ENCODE data around the gene ITGA11. TPM values are rescaled to one million over a fixed set of nuclear protein-coding genes. Genes with fewer than 3 reads are reported as not detected.

The ITGA11 gene
- total and polyA plus RNA-seq, 12 donors = 1.4 to 25.9 (median 12.3) TPM

DNA sequence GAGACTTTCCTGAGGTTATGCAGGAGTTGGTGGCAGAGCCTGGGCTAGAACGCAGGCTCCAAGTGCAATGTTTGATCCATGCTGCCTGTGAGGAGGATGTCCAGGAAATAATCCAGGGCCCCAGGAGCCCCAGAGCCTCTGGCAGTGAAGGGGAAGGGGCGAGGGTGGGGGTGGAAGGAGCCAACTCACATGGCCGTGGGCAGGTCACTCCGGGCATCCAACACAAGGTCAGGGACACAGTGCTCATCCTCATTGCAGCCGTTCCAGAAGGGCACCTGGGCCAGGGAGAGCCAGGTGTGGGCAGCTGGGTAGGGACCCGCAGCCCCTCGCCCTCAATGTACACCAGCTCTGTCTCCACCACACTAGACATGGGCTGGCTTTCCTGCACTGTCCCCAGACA, 110.7 kb downstream of the ITGA11 start:
- 83 to 88% methylated on average over 7 of the region's 7 CpGs for WGBS, 2 donors
- TF ChIP-seq CTCF (IDR thresholded peaks at IDR 0.05) = no peak
- no peaks in the 10 kb centered on the region for H3K27me3 ChIP-seq
- H3K4me1 ChIP-seq = peaks cover 0 to 6% (median 3%) of the 10 kb centered on the region in 9 donors
- no peaks in the 10 kb centered on the region for H3K9me3 ChIP-seq
- ATAC-seq (no peak), DNase-seq (no peak)
- no peak overlapping the region for H3K27ac ChIP-seq
- intact Hi-C loops (cut with DNase I) = loop anchor here in 2 of 10 donors (5.0 to 10.0 kb wide), 2 partner anchors 41 to 1714 kb away; no protein-coding TSS in a partner anchor
- peaks cover 0 to 25% (median 0%) of the 10 kb centered on the region in 9 donors for H3K36me3 ChIP-seq
- H3K4me3 ChIP-seq = no peak overlapping the region

DNA sequence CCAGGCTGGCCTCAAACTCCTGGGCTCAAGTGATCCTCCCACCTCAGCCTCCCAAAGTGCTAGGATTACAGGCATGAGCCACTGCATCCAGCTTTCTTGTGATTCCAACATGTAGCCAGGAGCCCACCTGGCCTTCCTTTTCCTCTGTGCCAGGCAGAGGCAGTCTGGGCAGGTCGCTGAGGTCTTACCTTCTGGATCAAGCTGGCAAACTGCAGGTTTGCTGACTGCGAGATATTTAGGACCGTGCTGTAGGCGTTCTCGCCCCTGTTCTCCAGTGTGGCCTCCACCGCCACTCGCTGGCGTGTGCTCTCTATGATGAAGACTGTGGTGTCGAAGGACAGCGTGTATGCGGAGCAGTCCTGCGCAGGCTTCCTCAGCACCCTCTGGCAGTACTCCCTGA, 112.0 kb downstream of the ITGA11 start:
- peaks cover 0 to 25% (median 0%) of the 10 kb centered on the region in 9 donors for H3K36me3 ChIP-seq

GRCh38 chr15:68318931-68319909, 112.7 kb downstream of the ITGA11 start:
- Histone ChIP-seq H3K9me3 (no peaks in the 10 kb centered on the region), H3K27ac (no peak overlapping the region), H3K4me1 (peaks cover 0 to 19% (median 13%) of the 10 kb centered on the region in 9 donors), H3K36me3 (peaks cover 0 to 28% (median 0%) of the 10 kb centered on the region in 9 donors), H3K27me3 (no peaks in the 10 kb centered on the region), H3K4me3 (no peak overlapping the region)
- 90 to 92% methylated on average over 18 of the region's 18 CpGs for WGBS, 2 donors
- TF ChIP-seq CTCF (IDR thresholded peaks at IDR 0.05) = no peak
- no peak for ATAC-seq
- intact Hi-C loops (cut with DNase I) = no loop called here
- DNase-seq = no peak

More for the DNA sequence above, 112.0 kb downstream of the ITGA11 start:
- Histone ChIP-seq H3K9me3 (no peaks in the 10 kb centered on the region), H3K4me3 (no peak overlapping the region), H3K4me1 (peaks cover 0 to 19% (median 13%) of the 10 kb centered on the region in 9 donors), H3K27me3 (no peaks in the 10 kb centered on the region), H3K27ac (no peak overlapping the region)
- DNase-seq (no peak), ATAC-seq (no peak)
- no peak for TF ChIP-seq CTCF (IDR thresholded peaks at IDR 0.05)
- 98 to 99% methylated on average over 12 of the region's 12 CpGs for WGBS, 2 donors
- intact Hi-C loops (cut with DNase I) = loop anchor here in 2 of 10 donors (5.0 to 10.0 kb wide), 2 partner anchors 42 to 1715 kb away; no protein-coding TSS in a partner anchor

GRCh38 chr15:68318008-68318835, 113.7 kb downstream of the ITGA11 start:
- no peak for DNase-seq
- Histone ChIP-seq H3K27ac (no peak overlapping the region), H3K4me1 (peaks cover 0 to 19% (median 13%) of the 10 kb centered on the region in 9 donors), H3K36me3 (peaks cover 0 to 28% (median 0%) of the 10 kb centered on the region in 9 donors), H3K9me3 (no peaks in the 10 kb centered on the region), H3K27me3 (peaks cover 0 to 3% (median 0%) of the 10 kb centered on the region in 7 donors), H3K4me3 (no peak overlapping the region)
- WGBS, 2 donors = 92 to 93% methylated on average over 6 of the region's 6 CpGs
- intact Hi-C loops (cut with DNase I) = no loop called here
- ATAC-seq = no peak
- no peak for TF ChIP-seq CTCF (IDR thresholded peaks at IDR 0.05)
